Measurements from ENCODE around the gene LRRC8D.

DNA sequence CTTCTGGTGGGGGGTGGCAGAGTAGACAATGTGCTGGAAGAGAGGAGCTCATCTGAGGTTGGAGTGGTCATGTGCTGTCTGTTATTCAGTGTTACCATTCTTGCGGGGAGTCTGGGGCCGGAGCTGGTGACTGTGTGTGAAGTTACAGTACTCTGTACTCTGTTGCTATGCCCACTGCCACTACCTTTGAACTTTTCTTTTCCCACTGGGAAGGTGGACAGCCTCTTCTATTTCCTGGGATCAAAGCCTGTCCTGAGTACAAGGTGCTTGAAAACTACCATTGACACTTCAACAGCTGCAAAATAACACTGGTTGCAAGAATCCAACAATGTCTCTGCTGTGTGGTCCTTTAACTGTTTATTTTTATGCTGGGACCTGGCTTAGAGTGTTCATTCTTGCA is 107.7 kb downstream of the LRRC8D start:
- TF ChIP-seq, protein P1, sequence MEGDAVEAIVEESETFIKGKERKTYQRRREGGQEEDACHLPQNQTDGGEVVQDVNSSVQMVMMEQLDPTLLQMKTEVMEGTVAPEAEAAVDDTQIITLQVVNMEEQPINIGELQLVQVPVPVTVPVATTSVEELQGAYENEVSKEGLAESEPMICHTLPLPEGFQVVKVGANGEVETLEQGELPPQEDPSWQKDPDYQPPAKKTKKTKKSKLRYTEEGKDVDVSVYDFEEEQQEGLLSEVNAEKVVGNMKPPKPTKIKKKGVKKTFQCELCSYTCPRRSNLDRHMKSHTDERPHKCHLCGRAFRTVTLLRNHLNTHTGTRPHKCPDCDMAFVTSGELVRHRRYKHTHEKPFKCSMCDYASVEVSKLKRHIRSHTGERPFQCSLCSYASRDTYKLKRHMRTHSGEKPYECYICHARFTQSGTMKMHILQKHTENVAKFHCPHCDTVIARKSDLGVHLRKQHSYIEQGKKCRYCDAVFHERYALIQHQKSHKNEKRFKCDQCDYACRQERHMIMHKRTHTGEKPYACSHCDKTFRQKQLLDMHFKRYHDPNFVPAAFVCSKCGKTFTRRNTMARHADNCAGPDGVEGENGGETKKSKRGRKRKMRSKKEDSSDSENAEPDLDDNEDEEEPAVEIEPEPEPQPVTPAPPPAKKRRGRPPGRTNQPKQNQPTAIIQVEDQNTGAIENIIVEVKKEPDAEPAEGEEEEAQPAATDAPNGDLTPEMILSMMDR (IDR thresholded peaks at IDR 0.05; ENCODE audit: insufficient read depth, low read length, poor library complexity, severe bottlenecking): no peak
- no peak for TF ChIP-seq EZH2phosphoT487 (conservative IDR thresholded peaks at IDR 0.05; ENCODE audit: low read length)

Measured in SU-DHL-6 (cell line).